GM18951 (cell line): ENCODE results near the gene L3MBTL3.

ENCODE experiments used
- POLR2A ChIP-seq: IDR thresholded peaks from 4 replicates; pipeline ENCODE4 v1.6.1; 2011; ENCODE audit warnings: mild to moderate bottlenecking; ENCODE audit not compliant: insufficient read length, insufficient read depth; ENCODE audit errors: extremely low read depth
- in situ Hi-C: fragments of 300-500 bp; cut with MboI; formaldehyde crosslinking; loops from one replicate; pipeline ENCODE4 v1.12.0; 2022; ENCODE audit warnings: low sequenced_read_pairs, mixed read lengths, inconsistent platforms; ENCODE audit not compliant: unreplicated experiment

Gene L3MBTL3

DNA sequence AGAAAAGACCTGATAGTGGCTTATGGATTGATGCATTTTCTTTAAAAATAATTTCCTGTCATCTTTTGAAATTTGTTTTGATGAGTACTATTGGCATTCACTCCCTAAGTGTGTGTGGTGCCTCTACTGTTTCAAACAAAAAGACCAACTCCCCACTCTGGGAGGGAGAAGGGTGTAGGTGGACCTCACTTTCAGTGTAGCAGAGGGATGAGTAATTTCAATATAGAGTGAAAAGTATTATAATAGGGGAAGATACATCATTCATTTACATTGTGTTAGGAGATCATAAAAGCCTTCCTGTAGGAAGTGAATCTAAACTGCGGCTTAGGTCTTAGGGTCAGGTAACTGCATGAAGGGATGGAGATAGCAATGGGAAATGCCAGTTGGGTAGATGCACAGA is 158.0 kb downstream of the L3MBTL3 start:
- TF ChIP-seq POLR2A = no peak

DNA sequence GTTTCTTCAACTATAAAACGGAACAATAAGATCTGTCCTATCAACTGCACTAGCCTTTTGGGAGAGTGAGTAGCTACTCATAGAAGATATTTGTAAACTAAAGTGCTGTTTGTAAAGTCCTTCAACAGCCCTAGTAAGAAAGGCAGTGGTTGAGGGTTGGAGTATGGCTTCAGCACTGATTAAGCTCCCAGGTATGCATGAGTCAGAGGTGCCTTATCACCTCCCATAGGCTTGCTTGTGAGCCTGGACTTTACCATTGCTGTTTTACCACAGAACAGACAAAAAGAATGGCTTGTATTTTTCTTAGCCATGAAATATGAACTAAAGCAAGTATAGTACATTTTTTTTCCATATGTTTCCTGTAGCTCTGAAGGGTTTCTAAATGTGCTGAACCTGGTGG is 160.3 kb downstream of the L3MBTL3 start:
- no peak for TF ChIP-seq POLR2A
- in situ Hi-C loops = no loop called here

More for the DNA sequence above, 158.0 kb downstream of the L3MBTL3 start:
- in situ Hi-C loops = no loop called here

DNA sequence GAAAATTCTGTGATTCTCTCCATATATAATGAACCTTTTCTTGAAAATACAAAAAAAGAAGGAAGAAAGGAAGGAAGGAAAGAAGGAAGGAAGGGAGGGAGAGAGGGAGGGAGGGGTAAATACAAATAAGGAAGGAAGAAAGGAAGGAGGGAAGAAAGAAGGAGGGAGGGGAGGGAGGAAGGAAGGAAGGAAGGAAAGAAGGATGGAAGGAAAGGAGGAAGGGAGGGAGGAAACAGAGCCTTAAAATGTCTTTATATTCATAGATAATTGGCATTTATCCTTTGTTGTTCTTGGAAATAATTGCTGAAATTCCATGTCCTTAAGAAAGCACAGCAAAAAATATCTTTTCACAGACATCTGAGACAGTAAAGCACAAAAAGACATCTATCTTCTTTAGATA is 164.1 kb downstream of the L3MBTL3 start:
- in situ Hi-C loops = no loop called here
- TF ChIP-seq POLR2A = no peak

DNA sequence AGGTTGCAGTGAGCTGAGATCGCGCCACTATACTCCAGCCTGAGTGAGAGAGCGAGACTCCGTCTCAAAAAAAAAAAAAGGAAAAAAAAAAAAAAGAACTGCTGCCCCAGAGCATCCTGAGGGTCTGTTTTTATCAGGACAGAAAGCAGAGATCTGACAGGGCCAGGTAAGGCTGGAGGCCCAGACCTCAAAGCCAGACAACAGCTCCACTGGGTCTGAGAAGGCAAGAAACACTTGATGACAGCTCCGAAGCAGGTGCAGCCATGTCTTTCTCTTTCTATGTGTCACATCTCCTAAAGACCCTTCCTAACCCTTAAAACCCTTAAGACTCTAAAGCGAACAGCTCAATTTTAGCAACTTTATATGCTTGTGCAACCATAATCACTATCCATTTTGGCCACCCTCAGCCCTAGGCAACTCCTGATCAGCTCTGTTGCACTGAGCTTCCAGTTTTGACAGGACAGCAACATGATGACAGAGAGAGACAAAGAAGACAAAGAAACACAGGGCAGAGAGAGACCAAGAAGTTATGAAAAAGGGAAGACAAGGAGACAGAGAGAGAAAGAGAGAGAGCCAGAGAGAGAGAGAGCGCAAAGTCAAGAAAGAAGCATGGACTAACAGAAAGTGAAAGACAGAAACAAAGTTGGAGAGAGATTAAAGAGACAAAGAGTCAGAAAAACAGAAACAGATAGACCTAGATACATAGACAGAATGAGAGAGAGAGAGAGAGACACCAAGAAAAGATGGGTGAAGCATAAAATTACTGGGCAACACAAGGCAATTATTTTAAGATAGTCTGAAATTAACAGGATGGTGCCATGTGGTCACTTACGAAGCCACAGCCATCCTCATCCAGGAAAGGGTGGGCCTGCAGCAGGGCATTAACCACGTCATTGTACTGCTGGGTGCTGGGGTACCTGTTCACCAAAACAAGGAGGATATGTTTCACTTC is 165.2 kb downstream of the L3MBTL3 start:
- in situ Hi-C loops = no loop called here
- no peak for TF ChIP-seq POLR2A

DNA sequence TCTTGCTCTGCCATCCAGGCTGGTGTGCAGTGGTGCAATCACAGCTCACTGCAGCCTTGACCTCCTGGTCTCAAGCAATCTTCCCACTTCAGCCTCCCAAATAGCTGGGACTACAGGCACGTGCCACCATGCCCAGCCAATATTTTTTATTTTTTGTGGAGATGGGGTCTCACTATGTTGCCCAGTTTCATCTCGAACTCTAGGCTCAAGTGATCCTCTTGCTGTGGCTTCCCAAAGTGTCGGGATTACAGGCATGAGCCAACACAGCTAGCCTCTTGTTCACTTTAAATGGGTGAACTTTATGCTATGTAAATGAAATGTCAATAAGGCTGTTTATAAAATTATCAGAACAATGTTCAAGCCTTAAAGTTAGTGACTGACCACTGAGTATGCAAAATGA is 167.3 kb downstream of the L3MBTL3 start:
- no peak for TF ChIP-seq POLR2A
- in situ Hi-C loops = no loop called here

DNA sequence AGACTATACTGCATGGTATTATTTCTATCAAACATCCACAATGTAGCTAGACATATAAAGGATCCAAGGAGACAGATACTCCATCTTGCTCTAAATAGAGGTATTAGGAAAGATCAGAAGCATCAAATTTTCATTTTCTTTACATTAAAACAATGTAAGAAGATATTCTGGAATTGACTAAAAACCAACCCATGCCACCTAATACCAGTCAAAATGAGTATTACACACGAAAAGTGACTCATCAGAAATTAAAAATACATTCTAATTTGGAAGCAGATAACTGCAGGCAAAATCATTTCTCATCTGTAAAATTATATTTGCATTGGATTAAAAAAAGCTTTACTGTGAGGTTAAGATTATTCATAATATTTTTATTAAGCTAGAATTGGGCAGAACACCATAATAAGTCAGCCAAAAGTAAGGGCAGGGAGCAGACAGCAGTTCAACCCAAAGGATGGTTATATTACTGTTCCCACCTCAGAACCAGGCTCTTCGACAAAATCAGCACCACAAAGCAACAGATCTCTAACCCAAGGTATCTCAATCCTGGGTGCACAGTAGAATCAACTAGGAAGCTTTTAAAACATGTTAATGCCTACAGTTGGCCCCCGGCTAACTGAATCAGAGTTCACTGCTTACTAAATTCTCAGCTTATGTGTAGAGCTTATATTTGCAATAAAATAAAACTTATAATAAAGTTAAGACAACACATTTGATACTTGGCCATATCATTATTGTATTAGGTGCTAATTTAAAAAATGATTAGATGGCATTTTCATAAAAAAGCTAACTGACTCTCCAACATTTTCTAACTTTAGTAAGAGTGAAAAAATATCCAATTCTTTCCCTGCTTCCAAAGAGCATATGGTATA is 169.2 kb downstream of the L3MBTL3 start:
- in situ Hi-C loops = no loop called here
- TF ChIP-seq POLR2A = no peak

DNA sequence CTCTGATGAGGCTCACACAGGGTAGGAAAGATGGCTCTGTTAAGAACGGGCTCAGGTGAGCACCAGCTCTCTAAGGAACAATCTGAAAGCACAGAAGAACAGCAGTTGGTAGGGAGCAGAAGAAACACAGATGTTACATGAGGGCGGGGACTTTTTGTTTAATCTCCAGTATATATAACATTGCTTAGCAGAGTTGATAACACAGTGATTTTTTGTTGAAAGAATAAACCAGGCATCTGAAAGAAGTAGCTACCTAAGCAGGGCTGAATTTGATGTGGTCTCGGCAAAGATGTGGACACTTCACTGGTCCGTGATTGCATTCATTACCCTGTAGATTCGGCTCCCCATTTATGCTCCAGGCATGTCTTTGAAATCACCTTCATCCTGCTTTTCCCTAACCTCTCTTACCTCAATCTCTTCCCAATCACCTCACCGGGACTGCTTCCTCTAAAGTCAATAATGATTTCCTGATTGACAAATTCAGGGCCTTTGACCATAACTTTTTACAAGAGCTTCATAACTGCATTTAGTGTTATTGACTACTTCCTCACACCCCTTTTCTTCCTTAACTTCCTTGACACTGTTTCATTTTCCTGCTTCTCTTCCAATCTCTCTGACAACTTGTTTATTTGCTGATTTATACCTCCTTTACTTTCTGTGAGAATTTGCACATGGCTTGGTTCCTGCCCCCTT is 170.0 kb downstream of the L3MBTL3 start:
- TF ChIP-seq POLR2A = no peak
- in situ Hi-C loops = no loop called here

DNA sequence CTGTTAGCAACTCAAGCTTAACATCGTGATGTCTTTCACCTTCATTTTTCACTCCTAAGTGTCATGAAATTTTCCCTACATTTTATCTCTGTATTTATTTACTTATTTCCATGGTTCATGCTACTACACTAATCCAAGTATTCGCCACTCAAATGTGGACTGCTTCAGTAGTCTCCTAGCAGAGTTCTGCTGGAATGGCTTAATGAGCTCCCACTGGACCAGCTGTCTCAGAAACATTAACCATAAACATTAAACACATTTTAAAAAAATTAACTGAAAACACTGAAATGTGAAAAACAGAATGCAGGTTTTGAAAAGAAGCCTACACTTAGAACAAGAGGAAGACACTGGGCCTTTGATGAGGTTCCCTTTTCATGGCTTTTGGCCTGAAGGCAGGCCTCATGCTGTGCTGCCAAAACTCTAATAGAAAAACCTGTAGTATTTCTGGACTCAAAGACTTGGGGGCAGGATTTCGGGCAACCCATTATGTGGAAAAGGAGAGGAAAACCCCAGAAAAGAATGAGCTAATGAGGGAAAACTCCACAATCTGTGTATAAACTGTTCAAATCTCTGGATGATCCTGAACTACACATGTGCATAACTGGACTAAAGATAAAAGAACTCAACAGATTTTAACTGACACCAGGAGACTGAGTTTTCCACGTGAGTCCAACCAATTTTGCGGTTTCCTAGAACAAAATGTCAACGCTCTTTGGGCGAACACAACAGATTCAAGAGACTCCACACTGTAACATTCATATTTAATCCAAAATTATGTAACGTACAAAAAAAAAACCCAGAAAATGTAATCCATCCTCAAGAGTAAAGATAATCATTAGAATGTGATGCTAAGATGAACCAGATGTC is 171.4 kb downstream of the L3MBTL3 start:
- in situ Hi-C loops = no loop called here
- TF ChIP-seq POLR2A = no peak
